Spleen (tissue), 7 donors: ENCODE results near the gene UBR4.

Experiments
- CTCF ChIP-seq, 11 experiments: fragments of 200-600 bp in 7 of 11; fragments of 450-650 bp in 4 of 11; sonication (generic) in 4 of 11; IDR thresholded peaks in 8 of 11; conservative IDR thresholded peaks in 3 of 11; 1 replicate in 7 of 11; 2 replicates in 4 of 11; pipeline versions ENCODE4 v1.4.0 to v1.8.0; 2016 to 2021; ENCODE audit warnings: antibody characterized with exemption in 11 of 11, inconsistent platforms in 4 of 11, mild to moderate bottlenecking in 1 of 11
- POLR2A ChIP-seq, 3 donors: fragments of 450-650 bp; IDR thresholded peaks; one replicate each; pipeline ENCODE4 v1.5.1; 2017; ENCODE audit warnings: antibody characterized with exemption in 3 of 3, mild to moderate bottlenecking in 1 of 3
- donor health status: DM: no; HTN: no; CAD: no; lungs with moderate emphysema.
- donor health status: DM: no; HTN: no; CAD: no.
- donor health status: DM: no; HTN: no; CAD: no.

GRCh38 chr1:19061343-19061742 is 148.7 kb downstream of the UBR4 start:
- TF ChIP-seq POLR2A (IDR thresholded peaks at IDR 0.05) = no peak
- TF ChIP-seq CTCF (IDR thresholded peaks at IDR 0.05 in 8 of 11, conservative IDR thresholded peaks at IDR 0.05 in 3 of 11) = no peak
